ENCODE measurements around the gene ASB15.

Gene ASB15

DNA sequence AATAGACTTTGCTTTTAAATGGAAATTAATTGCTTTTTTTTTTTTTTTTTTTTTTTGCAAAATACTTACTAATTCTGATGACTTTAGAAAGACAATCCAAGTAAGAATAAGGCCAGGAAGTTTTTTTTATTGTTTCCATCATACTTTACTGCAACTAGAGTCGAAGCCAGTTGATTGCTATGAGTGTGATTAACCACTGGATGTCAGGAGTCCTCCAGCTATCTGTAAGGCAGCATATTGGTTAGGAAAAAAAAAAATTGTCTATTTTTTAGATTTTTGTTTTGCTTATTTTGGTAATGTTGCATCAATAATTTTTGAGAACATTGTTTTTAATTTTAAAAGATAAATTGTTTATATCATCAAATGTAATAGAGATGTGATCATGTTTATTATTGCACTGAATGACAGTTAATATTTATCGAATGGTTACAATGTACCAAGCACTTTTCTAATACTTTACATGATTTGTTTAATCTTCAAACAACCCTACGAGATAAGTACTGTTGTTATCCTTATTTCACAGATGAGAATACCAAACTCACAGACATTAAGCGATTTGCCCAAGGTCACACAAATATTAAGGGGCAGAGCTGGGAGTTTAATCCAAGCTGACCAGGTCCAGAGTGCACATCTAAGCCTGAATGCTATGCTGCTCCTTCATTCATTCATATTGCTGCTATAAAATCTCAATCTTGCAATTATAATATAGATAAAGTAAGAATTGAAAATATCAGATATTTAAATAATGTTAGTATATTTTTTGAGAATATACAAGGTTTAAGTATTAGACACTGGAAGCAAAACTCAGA is 34.1 kb downstream of the ASB15 start:
- peak; percentile 68 for DNase-seq (ENCODE audit: low read depth)

GRCh38 chr7:123637203-123637602 is 35.6 kb downstream of the ASB15 start:
- DNase-seq (ENCODE audit: low read depth), result no peak

- DNase-seq (ENCODE audit: low read depth), result no peak
Observed at GRCh38 chr7:123637878-123638277, 36.3 kb downstream of the ASB15 start.

DNA sequence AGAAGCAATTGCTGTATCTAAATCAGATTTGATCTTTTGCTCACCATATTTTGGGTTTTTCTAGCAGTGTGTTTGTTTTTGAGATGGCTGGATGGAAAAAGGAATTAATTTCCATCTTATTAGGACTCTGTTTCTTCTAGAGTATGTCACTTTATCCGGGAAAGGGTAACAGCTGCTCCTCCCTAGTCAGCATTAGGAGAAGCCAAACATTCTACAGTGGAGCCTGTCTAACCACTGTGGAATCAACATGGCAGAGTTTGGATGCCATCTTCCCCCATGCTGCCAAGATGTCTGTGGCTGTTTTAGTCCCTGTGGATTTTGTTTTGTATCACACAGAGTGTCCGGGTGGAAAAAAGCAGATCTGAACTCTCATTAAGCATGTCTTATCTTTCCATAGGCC is 38.0 kb downstream of the ASB15 start:
- no peak for DNase-seq (ENCODE audit: low read depth)

DNA sequence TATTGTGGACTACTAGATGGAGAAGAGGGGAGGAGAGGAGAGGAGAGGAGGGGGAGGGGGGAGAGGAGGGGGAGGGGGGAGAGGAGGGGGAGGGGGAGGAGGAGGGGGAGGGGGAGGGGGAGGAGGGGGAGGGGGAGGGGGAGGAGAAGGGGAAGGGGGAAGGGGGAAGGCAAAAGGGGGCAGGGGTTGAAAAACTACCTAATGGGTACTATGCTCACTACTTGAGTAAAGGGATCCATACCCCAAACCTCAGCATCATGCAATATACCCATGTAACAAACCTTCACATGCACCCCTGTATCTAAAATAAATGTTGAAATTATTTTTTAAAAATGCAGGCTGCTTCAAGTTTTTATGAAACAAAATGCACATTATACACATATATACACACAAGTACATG is 39.0 kb downstream of the ASB15 start:
- no peak for DNase-seq (ENCODE audit: low read depth)

- no peak for DNase-seq (ENCODE audit: low read depth)
Observed at GRCh38 chr7:123641901-123642300, 40.3 kb downstream of the ASB15 start.

DNA sequence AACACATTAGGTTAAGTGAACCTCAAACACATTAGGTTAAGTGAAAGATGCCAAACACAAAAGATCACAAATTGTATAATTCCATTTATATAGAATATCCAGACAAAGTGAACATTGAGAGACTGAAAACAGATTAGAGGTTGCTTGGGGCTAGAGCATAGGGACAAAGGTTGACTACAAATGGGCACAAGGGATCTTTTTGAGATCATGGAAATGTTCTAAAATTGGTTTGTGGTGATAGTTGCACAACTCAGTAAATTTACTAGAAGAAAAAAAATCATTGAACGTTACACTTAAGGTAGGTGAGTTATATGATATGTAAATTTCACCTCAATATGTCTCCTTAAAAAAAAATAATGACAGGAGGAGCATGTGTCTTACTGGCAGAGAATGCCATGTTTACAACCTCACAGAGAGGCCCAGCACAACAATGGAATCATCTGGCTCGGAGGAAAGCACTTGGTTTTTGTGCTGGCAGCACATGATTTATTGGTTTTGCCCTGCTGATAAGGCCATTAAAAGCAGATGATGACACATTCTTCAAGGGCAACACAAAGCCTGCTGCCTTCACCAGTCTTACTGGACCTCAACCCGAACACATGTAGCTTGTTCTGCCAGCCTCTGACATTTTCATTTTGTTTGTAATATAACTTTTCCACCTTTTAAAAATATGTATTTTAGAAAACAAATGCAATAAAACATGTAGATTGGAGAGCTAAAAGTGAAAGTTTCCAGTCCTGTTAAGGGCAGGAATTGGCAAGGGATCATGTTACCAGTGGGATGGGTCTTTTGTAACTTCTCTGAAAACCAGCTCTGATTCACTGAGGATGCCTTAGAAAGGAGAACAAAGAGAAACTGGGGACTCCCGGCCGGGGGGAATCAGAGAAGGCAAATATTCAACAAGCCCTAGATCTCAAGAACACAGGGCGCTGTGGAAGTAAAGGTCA is 42.1 kb downstream of the ASB15 start:
- peak; percentile 88 for DNase-seq (ENCODE audit: low read depth)

DNA sequence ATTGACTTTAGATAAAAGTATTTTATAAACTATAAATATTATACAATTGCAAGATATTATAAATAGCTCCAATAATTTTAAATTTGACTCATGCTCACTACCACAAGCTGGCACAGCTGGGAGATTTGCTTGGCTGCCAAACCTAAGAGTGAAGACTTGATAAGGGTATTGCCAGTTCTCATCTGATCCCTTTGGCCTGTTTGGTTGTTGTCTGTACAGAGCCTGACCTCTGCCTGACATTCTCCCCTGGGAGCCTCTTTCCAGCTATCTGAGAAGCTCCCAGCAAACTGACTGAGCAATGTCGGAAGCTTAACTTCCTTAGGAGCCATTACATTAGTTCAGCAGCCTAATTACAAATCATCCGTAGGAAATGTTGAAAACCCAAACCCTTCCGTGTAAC is 43.9 kb downstream of the ASB15 start:
- DNase-seq (ENCODE audit: low read depth), result no peak

- DNase-seq (ENCODE audit: low read depth), result no peak
Observed at GRCh38 chr7:123647106-123647730, 45.6 kb downstream of the ASB15 start.

GRCh38 chr7:123649964-123650363 is 48.3 kb downstream of the ASB15 start:
- peak; percentile 54 for DNase-seq (ENCODE audit: low read depth)

GRCh38 chr7:123650595-123650994 is 49.0 kb downstream of the ASB15 start:
- DNase-seq (ENCODE audit: low read depth), result no peak

- DNase-seq (ENCODE audit: low read depth), result no peak
Observed at GRCh38 chr7:123652406-123652805, 50.8 kb downstream of the ASB15 start.

DNA sequence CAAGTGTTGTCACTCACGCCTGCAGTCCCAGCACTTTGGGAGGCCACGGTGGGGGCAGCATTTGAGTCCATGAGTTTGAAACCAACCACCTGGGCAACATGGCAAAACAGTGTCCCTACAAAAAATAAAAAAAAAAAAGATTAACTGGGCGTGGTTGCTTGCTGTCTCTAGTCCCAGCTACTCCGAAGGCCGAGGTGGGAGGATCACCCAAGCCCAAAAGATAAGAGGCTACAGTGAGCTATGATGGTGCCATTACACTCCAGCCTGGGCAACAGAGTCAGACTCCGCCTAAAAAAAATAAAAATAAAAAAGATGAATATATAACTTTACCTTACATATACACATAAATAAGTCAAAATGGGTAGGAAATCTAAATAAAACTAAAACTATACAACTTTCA is 51.5 kb downstream of the ASB15 start:
- DNase-seq (ENCODE audit: low read depth), result no peak

DNA sequence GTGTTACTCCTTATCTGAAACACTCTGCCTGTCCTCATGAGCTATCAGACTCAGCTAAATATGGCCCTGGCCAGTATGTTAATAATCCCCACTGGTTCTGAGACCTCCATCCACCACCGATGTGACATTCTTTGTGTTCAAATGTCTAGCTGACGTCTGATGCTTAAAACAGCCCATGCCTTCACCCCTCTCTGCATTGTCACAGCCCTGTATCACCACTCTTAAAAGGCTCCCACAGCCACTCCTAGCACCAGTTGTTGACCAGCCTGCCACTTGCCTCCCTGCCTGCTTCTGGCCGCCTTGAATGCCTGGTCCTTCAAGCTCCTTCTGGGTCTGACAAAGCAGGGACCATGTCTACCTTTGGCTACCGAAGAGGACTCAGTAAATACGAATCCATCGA is 54.0 kb downstream of the ASB15 start, which contains the start of gene LMOD2:
TSS of gene LMOD2 (plus strand) at position 253 of the 400 bp plus-strand sequence. CDS start at position 351, 98 bp downstream.
- DNase-seq (ENCODE audit: low read depth), result no peak

- DNase-seq (ENCODE audit: low read depth), result no peak
Observed at GRCh38 chr7:123656544-123657303, 55.1 kb downstream of the ASB15 start.

DNA sequence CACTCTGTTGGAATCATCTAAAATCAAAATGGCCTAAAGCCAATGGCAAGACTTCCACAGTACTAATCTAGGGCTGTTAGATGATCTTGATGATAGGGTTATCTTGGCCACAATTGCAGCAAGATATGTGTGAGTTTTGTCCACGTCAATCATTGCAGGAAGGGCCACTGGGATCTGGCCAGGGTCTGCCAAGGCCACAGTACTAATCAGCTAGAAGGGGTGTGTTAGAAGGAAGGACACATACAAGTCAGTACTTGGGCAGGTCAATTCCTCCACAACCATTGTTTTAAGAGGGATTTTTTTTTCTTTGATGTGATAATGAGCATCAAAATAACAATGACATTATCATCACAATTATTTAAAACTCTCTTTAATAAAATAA is 55.7 kb downstream of the ASB15 start:
- no peak for DNase-seq (ENCODE audit: low read depth)

- DNase-seq (ENCODE audit: low read depth), result no peak
Observed at GRCh38 chr7:123658023-123658422, 56.4 kb downstream of the ASB15 start.

- no peak for DNase-seq (ENCODE audit: low read depth)
Observed at GRCh38 chr7:123660514-123661354, 59.1 kb downstream of the ASB15 start.

DNA sequence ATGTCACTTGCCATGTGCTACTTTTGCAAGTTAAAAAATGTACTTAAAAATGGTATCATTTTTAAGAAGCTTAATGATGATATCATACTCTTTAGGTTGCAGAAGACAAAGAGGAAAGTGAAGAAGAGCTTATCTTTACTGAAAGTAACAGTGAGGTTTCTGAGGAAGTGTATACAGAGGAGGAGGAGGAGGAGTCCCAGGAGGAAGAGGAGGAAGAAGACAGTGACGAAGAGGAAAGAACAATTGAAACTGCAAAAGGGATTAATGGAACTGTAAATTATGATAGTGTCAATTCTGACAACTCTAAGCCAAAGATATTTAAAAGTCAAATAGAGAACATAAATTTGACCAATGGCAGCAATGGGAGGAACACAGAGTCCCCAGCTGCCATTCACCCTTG is 60.1 kb downstream of the ASB15 start:
- no peak for DNase-seq (ENCODE audit: low read depth)

DNA sequence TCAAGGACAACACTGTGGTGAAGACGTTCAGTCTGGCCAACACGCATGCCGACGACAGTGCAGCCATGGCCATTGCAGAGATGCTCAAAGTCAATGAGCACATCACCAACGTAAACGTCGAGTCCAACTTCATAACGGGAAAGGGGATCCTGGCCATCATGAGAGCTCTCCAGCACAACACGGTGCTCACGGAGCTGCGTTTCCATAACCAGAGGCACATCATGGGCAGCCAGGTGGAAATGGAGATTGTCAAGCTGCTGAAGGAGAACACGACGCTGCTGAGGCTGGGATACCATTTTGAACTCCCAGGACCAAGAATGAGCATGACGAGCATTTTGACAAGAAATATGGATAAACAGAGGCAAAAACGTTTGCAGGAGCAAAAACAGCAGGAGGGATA is 60.7 kb downstream of the ASB15 start:
- DNase-seq (ENCODE audit: low read depth), result no peak

DNA sequence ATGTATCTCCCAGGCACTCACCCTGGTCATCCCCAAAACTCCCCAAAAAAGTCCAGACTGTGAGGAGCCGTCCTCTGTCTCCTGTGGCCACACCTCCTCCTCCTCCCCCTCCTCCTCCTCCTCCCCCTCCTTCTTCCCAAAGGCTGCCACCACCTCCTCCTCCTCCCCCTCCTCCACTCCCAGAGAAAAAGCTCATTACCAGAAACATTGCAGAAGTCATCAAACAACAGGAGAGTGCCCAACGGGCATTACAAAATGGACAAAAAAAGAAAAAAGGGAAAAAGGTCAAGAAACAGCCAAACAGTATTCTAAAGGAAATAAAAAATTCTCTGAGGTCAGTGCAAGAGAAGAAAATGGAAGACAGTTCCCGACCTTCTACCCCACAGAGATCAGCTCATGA is 61.1 kb downstream of the ASB15 start:
- DNase-seq (ENCODE audit: low read depth), result no peak

Measured in iris pigment epithelial cell (primary cell).